EH (cell line): ENCODE results near the gene SND1.
"Not testable (repeated sequence)": the region's sequence is repeated elsewhere in the genome, so short reads cannot be mapped to it uniquely, and the experiment has no call there.

Source experiments
- DNase-seq: peaks from one replicate; pipeline ENCODE4 v3.0.0-alpha.2; 2015; ENCODE audit warnings: low read depth

SND1 gene

DNA sequence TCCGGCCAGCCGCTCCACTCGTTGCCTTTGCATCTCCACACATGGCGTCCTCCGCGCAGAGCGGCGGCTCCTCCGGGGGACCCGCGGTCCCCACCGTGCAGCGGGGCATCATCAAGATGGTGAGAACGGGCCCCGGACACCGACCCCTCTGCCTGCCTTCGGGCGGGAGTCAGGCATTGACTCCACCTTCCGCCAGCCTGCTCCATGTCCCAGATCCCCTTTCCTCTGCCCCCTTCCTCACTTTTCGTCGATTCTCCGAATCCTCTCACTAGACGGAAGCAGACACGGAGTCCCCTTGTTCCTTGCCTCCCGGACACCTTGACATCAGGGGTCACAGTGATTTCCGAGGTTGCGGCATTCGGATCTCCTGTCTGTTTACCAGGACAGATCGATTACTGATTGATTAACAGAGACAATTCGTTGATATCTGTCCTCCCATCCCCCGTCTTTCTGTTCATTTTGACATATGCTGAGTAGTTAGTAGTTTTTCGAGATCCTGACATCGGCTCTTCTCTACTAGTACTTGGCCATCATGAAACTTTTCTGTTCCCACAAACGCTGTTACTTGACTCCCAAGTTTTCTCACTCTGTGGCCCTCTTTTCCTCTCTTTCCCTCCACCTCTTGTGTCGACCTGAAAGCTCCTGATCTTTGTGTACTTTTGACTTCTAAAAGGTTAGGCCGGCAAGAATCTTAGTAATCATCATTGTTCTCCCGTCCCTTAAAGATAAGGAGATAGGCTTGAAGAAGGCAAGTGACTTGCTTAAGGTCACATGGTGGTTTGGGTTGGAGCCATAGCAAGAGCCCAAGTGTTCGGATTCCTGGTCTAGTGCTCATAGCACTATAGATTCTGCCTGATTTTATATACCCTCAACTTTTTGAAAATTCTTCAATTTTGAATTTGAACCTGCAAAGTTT is 597 bp downstream of the SND1 start:
- DNase-seq = peak; percentile 65

DNA sequence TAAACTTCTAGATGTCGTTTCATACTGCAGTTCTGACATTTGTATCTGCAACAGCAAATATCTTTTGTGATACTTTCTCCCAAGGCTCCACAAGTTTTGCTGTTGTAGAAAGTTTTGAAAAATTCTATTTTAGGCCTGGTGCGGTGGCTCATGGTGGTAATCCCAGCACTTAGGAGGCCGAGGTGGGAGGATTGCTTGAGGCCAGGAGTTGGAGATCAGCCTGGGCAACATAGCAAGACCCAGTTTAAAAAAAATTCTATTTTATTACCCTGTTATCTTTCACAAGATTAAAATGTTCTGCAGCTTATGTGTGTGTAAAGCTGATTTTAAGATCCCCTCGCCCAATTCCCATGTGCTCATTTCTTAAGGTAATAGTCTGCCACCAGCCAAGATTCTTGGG is 1.4 kb downstream of the SND1 start:
- DNase-seq = no peak

DNA sequence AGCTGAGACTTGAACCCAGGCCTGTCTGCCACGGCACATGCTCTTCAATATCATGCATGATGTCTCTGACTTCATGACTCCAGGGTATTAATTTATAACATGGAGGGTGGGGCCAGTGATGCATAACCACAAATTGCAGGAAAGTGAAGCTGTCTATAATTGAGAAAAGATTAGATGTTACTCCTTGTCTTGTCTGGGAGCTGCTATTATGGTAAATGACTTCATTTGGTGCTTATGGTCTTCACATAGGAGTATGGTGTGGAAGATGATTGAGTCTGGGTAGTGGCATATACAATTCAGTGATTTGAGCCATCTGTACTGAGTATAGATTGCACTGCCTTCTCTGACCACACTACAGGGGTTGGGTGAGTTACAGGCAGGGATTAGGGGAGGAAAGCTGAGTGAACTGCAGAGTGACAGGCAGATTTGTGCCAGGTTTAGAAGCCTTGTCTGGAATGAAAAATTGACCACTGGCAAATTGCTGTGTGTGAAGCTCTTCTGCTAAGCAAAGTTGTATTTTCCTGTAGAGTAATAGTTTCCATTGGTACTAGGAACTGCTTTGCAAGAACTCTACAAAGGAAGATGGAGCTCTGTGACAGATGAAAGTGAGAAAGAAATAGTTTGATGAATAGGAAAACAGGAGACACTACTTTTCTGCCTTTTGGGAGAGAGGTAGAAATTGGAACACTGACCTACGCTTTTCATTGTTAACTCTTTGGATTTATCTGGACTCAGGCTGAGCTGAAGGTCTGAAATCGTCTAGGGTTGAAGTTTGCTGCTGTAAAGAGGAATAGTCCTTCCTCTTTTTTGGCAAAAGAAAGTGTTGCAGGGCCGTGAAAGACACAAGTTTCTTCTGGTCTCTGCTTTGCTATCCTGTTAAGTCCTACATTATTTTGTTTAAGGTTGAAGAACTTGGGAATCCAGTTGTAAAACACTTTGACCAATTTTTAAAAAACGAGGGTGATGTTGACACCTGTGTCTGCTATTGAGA is 2.7 kb downstream of the SND1 start:
- DNase-seq = peak; percentile 24

DNA sequence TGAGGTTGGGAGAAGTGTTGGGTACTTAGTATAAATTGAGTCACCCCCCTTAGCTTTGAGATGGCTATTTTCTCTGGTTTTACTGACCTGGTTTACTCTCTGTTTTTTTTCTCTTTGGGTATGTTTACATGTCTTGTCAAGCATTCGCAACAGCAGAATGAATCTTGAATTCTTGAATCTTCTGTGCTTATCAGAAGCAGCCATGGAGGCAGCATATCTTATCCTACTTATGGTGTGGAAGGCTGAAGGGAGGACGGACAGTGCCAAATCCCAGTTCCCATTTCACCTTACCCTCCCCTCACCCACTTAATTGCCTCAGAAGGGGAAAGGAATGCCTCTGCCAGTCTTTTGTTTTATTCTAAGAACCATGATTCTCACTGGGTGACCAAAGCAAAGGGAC is 3.7 kb downstream of the SND1 start:
- no peak for DNase-seq

DNA sequence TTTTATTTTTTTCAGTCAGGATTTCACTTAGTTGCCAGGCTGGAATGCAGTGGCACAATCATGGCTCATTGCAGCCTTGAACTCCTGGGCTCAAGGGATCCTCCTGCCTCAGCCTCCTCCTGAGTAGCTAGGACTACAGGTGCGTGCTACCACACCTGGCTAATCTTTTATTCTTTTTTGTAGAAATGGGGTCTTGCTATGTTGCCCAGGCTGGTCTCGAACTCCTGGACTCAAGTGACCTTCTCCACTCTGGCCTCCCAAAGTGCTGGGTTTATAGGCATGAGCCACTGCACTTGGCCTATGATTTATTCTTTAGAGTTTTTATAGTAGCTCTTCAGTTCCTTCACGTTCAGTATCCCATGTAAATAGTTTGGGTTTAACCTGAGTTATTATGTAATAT is 5.5 kb downstream of the SND1 start:
- DNase-seq = no peak

DNA sequence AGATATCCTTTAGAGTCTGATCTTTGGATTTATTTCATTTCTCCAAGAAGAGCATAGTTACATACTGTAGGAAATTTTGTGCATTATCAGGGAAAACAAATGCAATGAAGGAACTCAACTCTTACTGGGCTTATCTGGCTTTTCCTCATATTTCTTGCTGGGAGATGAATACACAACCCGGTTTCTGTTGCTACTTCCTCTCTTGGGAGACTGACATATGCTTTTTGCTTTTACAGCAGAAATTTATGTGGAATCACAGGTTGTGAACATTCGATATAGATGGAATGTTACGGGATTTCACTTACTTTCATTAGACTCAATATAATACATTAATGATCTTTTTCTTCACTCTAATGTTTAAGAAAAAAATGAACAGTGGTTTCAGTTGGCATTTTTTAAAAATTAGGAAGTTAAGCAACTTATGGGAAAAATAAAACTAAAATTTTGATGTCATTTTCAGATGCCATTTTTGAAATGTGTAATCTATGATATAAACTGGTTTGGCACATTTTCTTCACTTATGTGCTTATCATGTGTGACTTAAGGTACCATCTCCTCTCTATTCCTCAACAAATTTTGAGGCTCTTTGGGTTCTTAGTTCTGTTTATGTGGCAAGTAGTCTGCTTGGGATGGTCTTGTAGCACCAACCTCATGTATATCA is 7.1 kb downstream of the SND1 start:
- DNase-seq = no peak

DNA sequence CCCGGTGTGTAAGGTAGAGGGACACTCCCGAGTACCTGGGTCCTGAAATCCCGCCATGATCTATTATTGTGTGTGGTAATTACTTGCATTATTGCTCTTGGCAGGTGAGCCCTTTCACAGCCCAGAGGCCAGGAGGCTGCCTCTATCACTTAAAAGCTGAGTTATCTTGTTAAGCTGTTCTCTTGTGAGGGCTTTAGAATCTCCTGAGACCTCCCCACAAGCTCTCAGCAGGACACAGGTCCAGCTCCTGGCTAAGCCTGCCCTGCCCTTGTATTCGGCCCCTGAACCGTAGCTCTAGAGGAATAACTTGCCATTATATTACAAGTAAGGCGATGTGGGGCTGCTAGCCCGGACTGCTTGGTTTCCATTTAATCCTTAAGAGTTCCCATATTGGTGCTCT is 13.9 kb downstream of the SND1 start:
- no peak for DNase-seq

DNA sequence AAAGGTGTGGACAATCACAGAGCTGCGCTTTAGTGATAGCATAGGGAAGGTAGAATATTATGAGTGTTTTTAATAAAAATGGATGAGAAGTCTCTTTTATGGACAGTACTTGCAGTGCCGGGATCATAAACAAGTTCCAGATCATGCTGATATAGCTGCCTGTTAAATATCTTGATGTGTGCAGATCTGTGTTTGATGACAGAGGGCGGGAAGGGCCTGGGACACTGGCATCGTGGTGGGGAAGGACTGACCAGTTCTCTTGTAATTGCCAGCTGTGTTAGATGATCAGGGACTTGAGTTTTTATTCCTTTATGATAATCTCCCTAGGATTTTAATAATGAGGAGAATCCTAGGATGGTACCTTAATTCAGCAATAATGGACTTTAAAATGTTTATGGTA is 14.6 kb downstream of the SND1 start:
- peak; percentile 20 for DNase-seq

DNA sequence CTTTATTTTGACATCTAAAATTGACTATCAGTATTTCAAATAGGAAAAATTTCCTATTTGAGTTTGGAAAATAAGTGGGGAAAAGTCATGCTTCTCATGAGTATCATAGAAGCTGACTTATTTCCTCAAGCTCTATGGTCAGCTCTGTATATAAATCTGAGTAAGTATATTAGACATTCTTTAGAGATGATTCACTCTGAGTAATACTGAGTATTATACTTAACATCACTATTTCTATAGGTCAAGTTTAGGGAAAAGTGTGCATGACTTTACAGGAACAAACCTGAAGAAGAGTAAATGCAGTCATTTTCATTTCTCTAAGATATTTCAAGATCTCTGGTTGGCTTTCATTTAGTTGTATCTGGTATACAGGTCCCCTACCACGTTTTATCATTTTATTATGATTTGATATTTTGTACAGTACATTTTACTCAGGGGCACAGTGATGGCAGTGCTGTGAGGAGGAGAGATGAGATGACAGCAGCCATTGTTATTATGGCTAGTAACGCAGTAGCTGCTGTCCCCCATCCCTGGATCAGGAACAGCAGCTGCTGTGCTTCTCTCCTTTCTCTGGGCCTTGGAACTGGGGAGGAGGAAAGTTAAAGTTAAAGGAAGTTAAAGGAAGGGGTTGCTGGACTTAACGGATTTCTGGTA is 15.2 kb downstream of the SND1 start:
- peak; percentile 75 for DNase-seq

DNA sequence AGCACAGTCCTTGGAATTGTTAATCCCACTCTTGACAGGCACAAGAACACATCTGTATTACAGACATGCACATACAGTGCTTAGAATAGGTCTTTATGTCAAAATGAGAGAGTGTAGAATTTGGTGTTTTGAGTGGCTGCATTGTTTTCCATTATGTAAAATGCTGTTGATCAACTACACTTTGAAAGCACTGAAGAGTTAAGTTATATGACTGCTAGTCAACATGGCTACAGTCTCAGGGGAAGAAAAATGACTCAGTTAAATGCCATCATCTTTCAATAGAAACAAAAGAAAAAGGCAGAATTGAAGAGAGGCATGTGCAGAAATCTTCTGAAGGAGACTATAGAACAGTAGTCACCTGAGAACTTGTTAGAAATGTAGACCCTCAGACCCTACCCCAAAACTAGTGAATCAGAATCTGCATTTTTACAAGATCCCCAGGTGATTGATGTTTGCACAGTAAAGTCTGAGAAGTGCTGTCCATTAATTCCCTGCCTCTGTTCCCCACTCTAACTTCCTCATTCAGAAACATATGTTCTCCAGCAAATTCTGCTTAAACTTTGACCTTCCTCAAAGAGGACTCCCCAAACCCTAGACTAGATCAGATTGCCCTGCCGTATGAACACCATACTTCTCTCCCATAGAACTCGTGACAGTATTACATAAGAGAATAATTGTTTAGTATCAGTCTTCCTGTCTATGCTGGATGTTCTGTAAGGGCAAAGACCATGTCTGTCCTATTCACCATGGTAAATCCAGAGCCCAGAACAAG is 16.0 kb downstream of the SND1 start:
- peak; percentile 47 for DNase-seq

DNA sequence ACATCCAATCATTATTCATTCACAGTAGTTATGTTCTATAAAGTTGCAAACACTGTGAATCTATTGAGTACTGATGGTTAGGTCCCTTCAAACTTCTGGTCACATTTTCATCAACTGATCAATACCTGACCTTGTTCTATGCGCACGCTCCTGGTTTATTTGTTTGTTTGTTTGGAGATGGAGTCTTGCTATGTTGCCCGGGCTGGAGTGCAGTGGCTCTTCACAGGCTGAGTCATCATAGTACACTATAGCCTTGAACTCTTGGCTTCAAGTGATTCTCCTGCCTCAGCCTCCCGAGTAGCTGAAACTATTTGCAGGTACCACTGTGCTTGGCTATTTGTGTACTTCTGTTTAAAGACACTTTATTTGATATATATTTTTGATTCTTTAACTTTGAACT is 19.3 kb downstream of the SND1 start:
- DNase-seq = no peak

DNA sequence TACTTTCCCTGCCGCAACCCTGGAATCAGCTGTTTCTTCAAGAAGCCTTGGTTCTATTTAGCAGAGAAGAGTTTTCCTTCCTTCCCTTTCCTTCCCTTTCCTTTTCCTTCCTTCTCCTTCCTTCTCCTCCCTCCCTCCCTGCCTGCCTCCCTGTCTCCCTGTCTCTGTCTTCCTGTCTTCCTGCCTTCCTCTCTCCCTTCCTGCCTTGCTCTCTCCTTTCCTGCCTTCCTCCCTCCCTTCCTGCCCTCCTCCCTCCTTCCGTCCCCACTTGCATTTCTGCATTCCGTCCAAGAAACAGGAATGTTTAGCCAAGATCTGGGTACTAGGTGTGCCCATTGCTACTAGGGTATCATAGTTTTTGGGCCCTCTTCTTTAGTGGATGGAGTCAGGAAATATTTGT is 21.9 kb downstream of the SND1 start:
- peak; percentile 34 for DNase-seq

DNA sequence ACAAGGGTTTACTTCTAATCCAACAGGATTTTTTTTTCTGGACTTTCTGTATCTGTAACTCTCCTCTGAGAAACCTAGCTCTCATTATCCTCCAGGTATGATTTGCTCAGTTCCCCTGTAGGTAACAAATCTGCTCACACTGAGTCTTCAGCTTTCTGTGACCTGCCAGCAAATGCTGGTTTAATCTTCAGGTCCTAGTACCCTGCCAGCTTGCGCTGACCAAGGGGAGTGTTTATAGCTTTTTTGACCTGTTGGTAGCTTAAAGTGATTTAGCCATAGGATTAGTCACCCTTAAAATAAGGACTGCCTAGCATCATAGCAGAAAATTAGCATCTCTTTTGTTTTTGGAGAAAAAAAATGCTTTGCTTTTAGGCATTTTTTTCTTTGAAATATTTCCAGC is 22.4 kb downstream of the SND1 start:
- peak; percentile 20 for DNase-seq

DNA sequence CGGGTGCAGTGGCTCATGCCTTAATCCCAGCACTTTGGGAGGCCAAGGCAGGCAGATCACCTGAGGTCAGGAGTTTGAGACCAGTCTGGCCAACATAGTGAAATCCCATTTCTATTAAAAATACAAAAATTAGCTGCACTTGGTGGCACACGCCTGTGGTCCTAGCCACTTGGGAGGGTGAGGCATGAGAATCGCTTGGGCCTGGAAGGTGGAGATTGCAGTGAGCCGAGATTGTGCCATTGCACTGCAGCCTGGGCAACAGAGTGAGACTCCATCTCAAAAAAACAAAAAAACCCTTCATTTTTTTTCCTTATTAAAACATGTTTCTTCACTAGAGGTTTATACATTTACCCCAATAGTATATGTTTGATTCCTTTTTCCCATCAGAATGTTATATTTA is 22.9 kb downstream of the SND1 start:
- DNase-seq = not testable (repeated sequence)

DNA sequence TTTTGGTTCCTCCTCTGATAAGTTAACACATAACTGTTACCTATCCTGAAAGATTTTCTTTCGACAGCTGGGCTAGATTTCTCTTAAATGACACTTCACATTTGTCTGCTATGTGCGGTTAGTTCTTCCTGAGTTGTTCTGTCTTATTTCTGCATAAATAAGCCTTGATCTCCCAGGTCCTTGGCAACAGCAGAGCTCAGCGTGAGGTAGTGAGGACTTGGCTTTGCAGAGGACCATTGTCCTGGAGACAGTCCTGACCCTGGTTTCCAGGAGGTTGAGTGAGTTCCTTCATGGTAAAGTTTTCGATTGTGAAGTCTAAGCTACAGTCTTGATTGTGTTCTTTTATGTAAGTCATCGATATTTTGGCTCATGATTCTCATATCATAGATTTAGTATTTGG is 23.7 kb downstream of the SND1 start:
- no peak for DNase-seq

DNA sequence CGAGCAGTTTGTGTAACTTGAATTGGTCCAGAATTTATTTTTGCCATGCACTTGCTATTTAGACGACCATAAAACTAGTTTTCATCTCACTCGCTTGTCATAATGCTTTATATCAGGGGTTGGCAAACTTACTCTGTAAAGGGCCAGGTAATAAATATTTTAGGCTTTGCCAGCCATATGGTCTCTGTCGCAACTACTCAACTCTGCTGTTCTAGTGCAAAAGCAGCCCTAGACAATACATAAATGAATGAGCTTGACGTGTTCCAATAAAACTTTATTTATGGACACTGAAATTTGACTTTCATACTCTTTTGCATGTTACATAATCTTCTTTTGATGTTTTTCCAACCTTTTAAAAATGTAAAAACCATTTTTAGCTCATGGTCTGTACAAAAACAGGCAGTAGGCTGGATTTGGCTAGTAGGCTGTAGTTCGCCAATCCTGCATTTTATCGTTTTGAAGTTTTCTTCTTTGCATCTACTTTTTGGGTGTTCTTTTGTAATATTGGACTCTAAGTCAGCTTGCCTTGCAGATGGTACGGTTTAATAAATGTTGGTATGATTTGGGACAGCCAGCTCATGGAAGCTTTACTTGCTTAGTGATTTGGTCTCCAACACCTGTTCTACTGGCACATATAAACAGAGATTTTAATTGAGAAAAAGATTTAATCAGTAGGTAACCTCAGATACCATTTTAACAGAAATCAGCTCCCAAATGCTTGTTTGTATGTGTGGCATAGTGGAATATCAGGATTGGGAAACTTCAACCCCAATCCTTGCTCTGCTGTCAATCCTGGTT is 25.6 kb downstream of the SND1 start:
- DNase-seq = no peak

DNA sequence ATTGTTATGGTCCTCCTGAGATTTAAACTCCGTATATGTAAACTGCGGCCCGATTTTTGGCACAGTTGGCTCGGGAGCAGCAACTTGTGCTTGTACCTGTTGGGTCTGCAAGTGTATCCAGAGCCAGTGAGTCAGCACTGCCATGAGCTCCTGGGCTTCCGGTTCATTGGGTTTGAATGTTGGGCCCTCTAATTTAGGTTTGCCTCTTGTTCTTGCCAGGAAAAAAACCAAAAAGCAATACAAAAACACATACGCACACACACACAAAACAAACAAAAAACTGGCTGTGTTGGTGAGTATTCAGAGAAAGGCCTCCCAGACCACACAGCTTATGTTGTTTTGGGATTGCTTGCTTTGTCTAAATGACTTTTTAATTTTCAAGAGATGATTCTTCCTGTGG is 26.3 kb downstream of the SND1 start:
- DNase-seq = no peak

DNA sequence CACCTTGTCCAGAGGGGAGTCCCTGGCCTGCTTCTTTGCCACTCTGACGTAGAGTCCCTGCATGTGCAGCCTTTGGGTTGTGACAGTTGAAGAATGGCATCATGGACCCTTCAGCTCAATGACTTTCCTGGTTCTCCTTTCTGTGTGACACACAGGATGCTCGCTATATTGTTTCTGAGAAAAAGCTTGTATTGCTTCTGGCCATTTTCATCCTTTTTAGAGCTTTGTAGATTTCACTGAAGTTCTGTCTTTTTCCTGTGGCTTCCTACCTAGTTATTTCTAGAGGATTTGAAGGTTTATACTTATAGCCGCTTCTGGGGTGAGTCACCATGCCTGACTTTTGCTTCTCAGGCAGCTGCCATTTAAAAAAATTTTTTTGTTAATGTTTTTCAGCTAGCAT is 27.0 kb downstream of the SND1 start:
- peak; percentile 67 for DNase-seq

DNA sequence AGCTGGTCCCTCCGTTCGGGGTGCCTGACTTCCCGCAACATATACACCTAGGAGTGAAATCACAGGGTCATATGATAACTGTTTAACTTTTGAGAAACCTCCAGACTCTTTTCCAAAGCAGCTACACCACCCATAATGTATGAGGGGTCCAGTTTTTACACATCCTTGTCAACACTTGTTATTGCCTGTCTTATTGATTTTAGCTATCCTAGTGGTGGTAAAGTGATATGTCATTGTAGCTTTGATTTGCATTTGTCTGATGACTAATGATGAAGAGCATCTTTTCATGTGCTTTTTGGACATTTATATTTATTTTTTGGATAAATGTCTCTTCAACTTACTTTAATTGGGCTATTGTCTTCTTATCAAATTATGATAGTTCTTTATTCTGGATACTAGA is 29.0 kb downstream of the SND1 start:
- no peak for DNase-seq

DNA sequence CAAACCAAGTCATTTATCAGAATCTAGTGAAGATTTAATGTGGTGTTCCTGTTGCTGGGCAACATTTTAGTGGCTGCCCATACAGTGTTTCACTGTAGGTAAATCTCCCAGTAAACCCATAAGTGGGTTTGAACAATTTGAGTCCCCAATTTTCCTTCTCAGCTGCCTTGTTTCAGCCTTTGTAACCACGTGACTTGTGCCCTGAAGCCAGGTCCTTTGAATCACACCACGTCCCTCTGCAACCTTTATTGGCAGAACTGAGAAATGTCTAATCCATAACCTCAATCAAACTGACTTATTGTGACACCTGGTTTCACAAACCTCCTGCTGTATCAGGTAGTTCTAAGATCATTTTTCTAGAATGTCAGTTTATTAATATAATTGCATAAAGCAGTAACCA is 30.1 kb downstream of the SND1 start:
- no peak for DNase-seq
